Neural progenitor cell (in vitro differentiated cells): ENCODE results near the gene NR1H3.

Experiments used
- EZH2 ChIP-seq: fragments of 200-600 bp; sonication (generic); IDR thresholded peaks from 2 replicates; pipeline ENCODE4 v1.6.1; 2017; ENCODE audit warnings: antibody characterized with exemption, mild to moderate bottlenecking, moderate library complexity
- TF ChIP-seq, protein P1 (sequence below): fragments of 200-600 bp; sonication (generic); IDR thresholded peaks from 2 replicates; pipeline ENCODE4 v1.5.1; 2017; ENCODE audit warnings: antibody characterized with exemption, mild to moderate bottlenecking

DNA sequence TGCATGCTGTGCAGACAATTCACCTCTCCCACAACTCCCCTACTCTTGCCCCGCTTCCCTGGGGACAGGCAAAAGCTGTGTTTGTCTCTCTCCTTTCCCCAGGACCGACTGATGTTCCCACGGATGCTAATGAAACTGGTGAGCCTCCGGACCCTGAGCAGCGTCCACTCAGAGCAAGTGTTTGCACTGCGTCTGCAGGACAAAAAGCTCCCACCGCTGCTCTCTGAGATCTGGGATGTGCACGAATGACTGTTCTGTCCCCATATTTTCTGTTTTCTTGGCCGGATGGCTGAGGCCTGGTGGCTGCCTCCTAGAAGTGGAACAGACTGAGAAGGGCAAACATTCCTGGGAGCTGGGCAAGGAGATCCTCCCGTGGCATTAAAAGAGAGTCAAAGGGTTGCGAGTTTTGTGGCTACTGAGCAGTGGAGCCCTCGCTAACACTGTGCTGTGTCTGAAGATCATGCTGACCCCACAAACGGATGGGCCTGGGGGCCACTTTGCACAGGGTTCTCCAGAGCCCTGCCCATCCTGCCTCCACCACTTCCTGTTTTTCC is 10.7 kb downstream of the NR1H3 start:
- TF ChIP-seq, protein P1, sequence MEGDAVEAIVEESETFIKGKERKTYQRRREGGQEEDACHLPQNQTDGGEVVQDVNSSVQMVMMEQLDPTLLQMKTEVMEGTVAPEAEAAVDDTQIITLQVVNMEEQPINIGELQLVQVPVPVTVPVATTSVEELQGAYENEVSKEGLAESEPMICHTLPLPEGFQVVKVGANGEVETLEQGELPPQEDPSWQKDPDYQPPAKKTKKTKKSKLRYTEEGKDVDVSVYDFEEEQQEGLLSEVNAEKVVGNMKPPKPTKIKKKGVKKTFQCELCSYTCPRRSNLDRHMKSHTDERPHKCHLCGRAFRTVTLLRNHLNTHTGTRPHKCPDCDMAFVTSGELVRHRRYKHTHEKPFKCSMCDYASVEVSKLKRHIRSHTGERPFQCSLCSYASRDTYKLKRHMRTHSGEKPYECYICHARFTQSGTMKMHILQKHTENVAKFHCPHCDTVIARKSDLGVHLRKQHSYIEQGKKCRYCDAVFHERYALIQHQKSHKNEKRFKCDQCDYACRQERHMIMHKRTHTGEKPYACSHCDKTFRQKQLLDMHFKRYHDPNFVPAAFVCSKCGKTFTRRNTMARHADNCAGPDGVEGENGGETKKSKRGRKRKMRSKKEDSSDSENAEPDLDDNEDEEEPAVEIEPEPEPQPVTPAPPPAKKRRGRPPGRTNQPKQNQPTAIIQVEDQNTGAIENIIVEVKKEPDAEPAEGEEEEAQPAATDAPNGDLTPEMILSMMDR = no peak
- no peak for TF ChIP-seq EZH2
